Skeletal muscle cell (primary cell): ENCODE measurements around the gene AK2.
"Not testable (repeated sequence)": the region's sequence is repeated elsewhere in the genome, so short reads cannot be mapped to it uniquely, and the experiment has no call there.

Experiments
- DNase-seq: peaks from one replicate; pipeline ENCODE4 v3.0.0-alpha.2; 2010; ENCODE audit warnings: low read depth
- H3K4me3 ChIP-seq: 2 replicates; pipeline ENCODE4 v1.5.1; 2011; ENCODE audit warnings: low read depth, mild to moderate bottlenecking, control low read depth, low read length, moderate library complexity

Gene AK2

DNA sequence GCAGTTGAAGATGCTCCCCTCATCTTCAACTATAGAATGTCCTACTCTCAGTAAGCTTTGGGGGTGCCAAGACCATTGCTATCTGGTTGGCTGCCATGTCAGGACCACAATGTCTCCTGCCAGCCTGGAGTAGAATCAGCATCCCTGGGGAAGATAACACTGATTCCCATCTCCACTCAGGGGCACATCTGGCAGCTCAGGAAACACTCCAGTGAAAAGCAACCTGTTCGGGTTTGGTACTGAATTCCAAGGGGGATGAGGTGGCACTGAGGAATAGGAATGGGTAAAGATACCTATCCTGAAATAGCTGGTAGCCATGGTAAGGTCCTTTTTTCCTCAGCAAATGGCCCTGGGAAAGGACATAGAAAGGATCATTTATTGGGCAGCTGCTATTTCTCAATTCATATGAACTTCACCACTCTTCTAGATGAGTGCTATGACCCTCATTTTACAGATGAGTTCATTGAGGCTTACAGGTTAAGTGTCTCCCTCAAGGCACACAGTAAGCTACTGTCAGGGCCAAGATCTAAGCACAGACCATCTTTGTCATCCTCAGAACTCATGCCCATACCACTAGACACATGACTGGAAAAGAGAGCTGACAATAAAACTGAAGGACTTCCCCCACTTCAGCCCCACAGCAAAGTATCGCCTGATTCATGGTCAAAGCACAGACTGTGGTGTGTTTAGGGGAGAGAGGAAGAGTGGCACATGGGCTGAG, 31.4 kb downstream of the AK2 start:
- no peak overlapping the region for H3K4me3 ChIP-seq
- DNase-seq, result no peak

DNA sequence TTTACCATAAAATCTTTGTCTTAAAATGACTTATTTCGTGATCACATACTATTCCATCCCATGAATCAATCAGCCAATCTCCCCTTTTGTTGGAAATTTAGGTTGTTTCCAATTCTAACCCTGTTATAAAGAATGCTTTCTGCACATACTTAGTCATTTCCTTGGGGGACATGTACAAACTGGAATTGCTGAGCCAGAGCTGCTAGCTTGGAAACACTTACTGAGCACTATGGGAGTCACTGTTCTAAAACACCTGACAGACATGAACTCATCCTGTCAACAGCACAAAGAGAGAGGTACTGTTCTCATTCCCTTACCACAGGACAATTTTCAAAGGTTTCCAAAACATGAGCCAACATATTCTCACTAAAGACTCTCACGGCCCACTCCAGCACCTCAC, 32.1 kb downstream of the AK2 start:
- no peak overlapping the region for H3K4me3 ChIP-seq
- no peak for DNase-seq

DNA sequence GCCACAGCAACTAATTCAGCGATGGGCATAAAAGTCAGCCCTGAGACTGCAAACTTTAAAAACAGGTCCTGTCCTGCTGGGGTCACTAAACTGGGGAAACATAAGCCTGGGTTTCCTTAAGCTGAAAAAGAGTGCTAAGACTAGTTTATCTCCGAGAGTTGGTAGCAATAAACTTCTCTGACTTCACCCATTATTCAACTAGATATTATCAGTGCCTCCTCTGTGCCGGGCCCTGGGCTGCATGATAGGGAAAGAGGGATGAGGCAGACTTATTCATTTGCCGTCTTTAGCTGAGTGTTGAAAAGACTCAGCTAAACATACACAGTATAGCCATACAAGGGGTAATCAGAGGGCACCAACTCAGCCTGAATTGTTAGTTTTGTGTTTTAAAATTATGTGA, 33.0 kb downstream of the AK2 start:
- no peak overlapping the region for H3K4me3 ChIP-seq
- DNase-seq, result no peak

DNA sequence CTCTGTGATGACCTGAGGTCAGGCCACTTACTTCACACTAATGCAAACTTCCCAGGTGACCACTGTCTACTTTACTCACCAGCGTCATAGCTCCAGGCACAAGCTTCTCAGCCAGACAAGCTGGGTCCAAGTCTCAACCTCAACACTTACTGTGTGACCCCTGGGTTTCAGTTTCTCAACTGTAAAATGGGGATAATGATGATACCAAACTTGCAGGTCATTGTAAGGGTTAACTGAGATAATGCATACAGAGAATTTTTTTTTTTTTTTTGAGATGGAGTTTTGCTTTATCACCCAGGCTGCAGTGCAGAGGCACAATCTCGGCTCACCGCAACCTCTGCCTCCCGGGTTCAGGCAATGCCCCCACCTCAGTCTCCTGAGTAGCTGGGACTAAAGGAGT, 34.7 kb downstream of the AK2 start:
- DNase-seq, result no peak
- H3K4me3 ChIP-seq, result no peak overlapping the region

DNA sequence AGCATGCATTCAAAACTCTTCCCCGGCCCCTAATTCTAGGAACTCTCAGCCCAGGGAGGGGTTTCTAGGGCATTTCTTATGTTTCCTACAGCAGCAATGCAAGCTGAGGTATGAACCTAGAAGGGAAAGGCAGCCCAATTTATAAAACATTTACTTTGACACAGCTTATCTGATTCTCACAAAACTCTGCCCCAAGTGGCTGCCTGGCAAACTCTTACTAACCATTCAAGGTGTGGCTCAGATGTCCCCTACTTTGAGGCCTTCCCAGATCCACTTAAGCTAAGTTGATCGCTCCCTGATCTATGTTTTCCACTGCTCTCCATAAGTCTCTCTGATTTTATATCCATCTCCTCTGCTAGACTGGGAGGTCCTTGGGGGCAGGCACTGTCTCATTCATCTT, 35.4 kb downstream of the AK2 start:
- no peak for DNase-seq
- H3K4me3 ChIP-seq, result no peak overlapping the region

DNA sequence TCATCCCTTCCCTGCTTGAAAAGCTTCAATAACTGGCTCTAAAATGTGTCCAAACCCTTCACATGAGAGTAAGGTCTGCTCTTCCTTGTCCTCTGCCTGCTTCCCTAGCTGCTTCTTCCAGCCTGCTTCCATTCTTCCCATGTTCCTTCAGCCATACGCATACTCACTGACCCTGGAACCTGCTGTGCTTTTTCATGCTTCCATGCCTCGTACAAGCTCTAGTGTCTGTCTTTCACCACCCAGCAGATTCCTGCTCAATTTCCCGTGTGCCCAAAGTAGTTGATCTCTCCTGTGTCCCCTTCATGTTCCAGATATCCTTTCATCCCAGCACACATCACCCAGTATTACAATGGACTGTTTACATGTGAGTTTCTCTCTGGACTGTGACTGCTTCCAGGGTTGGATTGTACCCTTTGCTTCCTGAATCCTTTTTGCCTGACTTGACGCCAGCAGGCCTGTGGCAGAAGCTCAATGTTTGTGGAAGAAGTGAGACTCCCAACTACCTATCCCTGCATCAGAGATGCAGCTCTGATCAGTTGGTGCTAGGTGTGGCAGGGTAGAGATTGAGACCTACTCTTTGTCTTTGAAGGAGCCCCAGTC, 36.2 kb downstream of the AK2 start:
- no peak overlapping the region for H3K4me3 ChIP-seq
- DNase-seq, result no peak

DNA sequence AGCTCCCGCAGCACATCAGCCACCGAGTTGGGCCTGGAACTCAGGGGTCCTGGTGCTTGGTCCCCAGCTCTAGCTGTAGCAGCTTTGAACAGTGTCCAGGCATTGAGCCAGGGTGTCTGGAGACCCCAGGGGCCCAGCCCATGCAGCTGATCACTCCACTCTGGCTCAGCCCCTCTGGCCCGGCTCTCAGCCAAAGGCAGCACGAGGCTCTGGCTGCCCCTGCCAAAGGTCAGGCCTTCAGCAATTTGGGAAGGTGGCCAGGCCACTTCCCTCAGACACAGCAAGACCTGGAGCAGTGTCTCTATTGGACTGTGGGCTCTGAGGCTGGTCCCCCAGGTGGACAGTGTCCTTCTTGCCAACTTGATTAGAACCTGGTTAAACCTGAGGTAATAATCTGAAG, 37.7 kb downstream of the AK2 start:
- H3K4me3 ChIP-seq, result no peak overlapping the region
- DNase-seq, result no peak

DNA sequence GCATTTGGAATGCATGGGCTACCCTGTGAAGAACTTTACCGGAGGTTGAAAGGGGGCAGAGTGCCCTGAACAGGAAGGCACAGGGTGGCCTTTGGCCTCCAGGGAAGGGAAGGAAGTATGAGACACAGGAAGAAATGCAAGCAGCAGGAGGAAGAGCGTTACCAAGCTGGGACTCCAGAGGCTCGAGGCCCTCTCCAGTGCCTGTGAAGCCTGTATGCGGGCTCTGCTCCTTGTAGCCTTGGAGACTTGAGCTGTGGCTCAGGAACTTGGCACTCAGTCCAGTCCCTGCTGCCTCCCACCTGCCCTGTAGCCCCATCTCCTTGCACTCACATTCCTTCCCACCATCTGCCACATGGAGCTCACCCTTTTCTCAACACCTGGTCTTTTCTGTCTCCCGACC, 38.6 kb downstream of the AK2 start:
- H3K4me3 ChIP-seq, result no peak overlapping the region
- no peak for DNase-seq

DNA sequence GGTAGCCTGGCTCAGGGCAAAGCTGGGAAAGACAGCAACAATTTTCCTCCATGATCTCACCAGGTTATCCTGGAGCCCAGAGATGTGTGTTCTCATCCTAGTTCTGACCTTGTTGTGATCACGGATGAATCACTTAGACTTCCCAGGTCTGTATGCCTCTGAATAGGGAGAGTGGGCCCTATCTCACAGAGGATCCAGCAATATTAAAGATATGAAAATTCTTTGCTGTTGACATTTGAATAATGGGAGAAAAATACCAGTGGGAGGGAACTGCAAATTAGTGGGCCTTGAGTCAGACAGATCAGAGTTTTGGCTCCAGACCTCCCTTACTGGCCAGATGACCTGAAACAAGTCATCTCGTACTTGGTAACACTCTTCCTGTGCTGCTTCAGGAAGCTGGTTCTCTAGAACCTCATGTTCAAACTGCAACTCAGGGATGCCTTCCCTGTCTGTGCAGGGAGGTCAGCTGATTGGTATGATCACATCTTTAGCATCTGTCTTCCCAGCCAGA, 39.2 kb downstream of the AK2 start:
- DNase-seq, result peak; percentile 64
- no peak overlapping the region for H3K4me3 ChIP-seq

DNA sequence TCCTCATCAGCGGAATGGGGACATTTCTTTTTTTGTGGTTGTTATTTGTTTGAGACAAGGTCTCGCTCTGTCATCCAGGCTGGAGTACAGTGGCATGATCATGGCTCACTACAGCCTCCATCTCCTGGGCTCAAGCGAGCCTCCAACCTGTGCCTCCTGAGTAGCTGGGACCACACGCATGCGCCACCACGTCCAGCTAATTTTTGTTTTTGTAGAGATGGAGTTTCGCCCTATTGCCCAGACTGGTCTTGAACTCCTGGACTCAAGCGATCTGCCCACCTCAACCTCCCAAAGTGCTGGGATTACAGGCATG, 43.4 kb downstream of the AK2 start:
- not testable (repeated sequence) for DNase-seq, H3K4me3 ChIP-seq

DNA sequence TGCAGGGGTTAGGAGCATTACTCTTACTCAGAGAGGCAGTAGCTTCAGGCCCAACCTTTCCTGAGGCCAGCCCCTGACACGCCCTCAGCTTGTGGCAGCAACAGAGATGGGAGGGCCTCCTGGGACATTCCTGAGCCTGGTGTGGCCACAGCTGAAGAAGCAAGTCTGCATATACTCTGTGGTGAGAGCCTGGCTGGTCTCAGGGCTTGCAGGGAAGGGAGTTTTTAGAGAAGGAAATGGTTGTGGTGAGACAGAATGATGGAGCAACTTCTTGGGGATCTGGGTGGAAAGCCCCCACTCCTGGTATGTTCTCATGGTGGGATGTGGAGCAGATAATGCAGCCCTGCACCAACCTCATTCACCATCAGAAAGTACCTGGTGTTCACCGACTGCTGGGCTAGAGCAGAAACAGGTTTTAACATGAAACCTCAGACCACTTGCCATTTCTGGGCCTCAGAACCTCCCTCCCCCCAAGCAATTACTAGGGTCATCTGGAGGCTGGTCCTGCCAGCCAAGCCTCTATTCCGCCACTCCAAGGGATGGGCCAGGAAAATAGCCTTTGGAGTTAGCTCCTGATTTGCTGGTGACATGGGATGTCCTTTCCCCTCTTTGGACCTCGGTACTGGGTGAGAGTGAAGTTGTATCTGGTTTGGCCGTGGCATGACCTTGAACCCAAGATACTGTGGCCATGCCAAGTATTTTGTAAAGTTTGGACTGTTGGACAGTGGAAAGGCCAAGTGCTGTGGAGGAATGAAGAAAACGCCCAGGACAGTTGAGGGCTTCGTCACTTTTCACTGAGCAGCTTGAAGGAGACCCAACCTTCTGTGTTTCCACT, 44.0 kb downstream of the AK2 start:
- H3K4me3 ChIP-seq, result no peak overlapping the region
- peak; percentile 96 for DNase-seq

DNA sequence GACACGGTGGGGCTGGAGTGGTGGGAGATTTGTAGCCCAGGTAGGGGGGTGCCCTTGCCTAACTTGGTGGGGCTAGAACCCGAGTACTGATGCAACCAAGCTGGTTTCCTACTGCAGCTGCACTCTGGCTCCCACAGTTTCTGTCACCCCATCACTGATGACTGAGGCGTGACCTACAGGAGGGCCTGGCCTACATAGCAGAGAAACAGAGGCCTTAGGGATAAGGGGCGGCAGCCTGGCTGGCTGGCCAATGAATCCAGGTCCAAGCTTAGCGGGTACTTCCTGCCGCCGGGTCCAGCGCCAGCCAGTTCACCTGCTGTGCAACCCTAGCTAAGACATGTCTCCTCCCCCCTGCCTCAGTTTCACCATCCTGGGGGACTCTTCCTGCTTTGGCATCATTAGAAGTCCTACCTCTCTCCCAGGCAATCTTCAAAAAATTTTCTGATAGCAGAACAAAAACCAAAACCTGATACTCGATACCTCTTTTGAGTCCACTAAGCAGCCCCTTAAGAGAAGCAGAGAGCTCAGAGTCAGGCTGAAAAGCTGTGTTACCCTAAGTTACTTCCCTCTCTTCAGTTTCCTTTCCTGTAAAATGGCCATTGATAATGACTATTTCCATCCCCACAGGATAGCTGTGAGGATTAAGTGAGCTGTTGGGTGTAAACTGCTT, 44.7 kb downstream of the AK2 start:
- H3K4me3 ChIP-seq, result no peak overlapping the region
- DNase-seq, result no peak

DNA sequence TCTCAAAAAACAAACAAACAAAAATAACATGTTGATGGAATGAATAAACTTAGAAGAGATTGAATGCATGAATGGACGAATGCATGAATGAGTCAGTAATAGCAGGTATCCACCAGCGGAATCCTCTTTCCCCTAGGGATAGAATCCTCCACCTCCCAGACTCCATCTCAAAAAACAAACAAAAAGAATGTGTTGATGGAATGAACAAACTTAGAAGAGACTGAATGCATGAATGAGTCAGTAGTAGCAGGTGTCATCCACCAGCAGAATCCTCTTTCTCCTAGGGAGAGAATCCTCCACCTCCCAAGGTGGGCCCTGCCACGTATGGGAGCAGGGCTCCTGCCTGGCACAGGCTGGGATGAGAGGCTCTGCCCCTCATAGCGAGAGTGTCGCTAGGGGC, 45.3 kb downstream of the AK2 start:
- DNase-seq, result no peak
- no peak overlapping the region for H3K4me3 ChIP-seq

DNA sequence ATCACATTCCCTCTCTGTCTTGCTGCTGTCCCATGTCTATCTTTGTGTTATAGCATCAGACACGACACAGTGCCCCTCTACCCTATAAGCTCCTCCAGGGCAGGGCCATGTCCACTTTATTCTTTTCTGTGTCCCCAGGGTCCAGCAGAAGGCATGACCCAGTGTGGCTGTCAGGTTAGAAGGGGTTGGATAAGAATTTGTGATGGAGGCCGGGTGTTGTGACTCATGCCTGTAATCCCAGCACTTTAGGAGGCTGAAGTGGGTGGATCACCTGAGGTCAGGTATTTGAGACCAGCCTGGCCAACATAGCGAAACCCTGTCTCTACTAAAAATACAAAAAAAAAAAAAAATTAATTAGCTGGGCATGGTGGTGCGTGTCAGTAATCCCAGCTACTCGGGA, 45.8 kb downstream of the AK2 start:
- H3K4me3 ChIP-seq, result no peak overlapping the region
- no peak for DNase-seq

DNA sequence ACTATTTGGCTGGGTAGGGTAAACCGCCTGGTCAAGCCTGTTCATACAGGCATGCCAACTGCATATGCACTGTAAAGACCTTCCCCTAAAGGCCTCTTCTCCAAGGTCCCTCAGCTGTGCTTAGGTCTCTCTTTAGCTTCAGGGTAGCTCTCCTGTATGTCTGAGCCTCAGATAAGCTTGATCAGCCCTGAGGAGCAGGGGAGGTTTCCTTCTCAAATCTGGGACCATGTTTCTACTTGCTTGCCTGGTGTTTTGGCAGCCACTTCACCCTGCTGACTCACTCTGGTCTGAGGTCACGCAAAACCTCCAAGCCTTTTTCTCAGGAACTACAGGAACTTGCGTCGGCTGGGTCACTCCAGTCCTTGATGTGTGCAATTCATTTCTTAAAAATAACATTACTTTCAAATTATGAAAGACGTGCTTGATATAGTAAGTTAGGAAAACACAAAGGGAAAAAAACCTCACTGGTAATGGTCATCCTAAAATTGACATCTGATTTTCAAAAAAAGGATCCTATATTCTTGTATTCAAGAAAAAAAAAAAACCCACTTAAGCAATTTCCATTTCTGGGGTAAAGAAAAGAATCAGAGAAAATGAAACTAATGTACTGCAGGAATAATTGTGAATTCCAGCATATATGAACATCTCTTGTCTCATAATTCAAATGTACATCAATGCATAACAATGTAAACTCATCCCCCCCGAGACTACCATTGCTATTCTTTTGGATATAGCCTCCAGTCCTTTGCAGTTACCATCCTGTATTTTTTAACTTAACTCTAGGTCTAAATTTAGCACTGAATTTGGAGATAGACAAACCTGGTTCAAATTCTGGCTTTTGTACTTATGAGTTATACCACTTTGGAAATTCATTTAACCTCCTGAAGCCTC, 47.3 kb downstream of the AK2 start:
- H3K4me3 ChIP-seq, result no peak overlapping the region
- peak; percentile 94 for DNase-seq

DNA sequence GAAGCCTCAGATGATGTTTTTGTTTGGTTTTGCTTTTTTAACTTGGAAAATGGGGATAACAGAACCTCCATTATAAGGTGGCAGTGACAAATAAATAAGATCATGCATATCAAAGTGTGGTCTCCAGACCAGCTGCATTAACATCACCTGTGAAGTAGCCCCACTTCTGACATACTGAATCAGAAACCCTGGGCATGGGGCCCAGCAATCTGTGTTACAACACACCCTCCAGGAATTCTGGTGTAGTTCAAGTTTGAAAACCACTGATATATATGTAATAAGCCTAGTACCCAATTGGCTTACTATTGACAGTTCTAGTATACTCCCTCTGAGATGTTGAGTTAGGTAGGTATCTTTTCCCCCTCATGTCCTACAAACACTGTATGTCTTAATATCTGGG, 48.0 kb downstream of the AK2 start:
- peak; percentile 66 for DNase-seq
- H3K4me3 ChIP-seq, result no peak overlapping the region

DNA sequence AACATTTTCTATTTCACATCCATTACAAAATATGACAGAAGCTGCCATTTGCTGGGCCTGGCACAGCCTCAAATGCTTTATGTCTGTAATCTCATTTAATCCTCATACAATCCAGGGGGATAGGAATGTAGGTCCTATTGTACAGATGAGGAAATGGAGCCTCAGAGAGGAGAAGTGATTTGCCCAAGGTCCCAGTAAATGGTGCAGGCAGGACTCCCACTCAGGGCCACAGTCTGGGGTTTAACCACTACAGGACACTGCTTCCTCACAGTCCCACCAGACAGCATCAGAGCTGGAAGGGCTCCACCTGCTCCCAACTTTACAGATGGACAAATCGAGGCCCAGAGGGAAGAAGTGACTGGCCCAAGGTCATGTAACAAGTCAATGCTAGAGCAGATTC, 51.5 kb downstream of the AK2 start:
- no peak overlapping the region for H3K4me3 ChIP-seq
- DNase-seq, result no peak

DNA sequence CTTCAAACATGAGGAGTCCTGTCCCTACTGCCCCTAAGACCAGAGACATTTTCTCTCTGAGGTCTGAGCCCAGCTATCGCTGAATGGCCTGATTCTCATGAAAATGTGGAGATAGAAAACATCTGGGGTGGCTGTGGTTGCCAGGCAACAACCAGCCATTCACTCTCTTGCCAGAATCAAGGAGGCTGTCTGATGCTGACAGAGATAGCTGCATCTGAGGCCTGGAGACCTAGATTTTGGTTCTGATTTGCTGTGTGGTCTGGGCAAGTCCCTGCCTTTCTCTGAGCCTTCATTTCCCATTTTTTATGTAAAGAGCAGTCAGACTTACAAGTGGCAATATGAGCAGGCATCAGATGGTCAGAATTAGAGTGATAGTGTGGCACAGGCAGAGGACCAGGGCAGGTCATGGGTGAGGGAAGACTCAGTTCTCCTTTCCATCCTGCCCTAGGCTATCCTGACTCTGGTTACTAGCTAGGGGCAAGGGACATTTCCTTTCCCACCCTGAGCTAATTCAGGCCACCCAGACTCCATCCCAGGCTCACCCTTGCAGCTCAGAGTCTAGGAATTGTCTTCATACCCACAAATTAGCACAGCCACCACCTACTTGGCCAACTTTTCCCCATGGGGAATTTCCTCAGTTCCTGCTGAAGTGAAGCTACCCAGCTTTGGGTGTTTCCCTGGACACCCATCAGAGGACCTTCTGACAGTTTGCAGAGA, 52.1 kb downstream of the AK2 start:
- H3K4me3 ChIP-seq, result no peak overlapping the region
- DNase-seq, result no peak

DNA sequence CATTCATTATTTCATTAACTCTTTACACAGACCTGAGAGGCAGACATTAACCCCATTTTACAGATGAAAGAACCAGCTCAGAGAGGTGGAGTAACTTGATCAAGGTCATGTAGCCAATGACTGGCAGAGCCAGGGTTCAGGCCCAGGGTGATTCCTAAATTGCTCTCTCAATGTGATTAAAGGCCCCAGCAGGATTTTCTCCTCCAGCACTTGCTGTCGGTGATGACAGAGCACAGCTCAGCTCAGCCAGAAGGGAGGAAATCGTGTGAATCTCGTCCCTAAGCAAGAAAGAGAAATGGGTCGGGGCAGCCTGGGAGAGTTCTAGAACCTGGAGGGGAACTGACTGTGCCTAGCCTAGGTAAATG, 52.6 kb downstream of the AK2 start:
- no peak for DNase-seq
- H3K4me3 ChIP-seq, result no peak overlapping the region
